HG02884 (cell line): ENCODE measurements around the gene NAP1L4.
"Not testable (repeated sequence)": the region's sequence is repeated elsewhere in the genome, so short reads cannot be mapped to it uniquely, and the experiment has no call there.

Source experiments
- ATAC-seq: cut with Tn5 transposase; IDR thresholded peaks from one replicate; pipeline ENCODE4 v1.9.1; 2021; ENCODE audit warnings: mild to moderate bottlenecking, moderate library complexity; ENCODE audit not compliant: unreplicated experiment

NAP1L4 gene

DNA sequence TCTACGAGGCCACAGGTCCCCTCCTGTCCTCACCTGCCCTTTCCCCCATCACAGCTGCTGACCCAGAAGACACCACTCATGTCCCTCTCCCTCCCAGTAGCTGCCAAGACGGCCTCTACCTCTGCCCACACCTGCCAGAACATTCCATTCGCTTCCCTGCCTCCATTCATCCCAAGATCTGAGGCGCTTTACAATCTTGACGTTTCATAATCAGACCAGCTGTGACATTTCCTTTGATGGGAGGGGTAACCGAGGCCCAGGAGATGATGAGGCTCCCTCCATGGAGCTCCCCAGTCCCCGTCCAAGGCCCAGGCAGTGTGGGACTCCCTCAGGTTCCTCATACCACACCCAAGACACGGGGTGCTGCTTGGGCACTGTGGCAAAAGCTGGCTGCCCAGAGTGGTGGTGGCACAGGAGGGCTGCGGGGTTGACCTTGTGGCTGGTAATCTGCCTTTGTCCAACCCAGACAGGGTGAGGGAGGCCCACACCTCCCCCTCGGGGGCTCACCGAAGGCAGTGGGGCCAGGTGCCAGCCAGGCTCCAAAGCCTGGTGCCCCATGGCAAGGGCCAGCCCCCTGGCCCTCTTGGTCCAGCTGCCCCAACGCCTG lies 80.2 kb downstream of the NAP1L4 start:
- no peak for ATAC-seq

DNA sequence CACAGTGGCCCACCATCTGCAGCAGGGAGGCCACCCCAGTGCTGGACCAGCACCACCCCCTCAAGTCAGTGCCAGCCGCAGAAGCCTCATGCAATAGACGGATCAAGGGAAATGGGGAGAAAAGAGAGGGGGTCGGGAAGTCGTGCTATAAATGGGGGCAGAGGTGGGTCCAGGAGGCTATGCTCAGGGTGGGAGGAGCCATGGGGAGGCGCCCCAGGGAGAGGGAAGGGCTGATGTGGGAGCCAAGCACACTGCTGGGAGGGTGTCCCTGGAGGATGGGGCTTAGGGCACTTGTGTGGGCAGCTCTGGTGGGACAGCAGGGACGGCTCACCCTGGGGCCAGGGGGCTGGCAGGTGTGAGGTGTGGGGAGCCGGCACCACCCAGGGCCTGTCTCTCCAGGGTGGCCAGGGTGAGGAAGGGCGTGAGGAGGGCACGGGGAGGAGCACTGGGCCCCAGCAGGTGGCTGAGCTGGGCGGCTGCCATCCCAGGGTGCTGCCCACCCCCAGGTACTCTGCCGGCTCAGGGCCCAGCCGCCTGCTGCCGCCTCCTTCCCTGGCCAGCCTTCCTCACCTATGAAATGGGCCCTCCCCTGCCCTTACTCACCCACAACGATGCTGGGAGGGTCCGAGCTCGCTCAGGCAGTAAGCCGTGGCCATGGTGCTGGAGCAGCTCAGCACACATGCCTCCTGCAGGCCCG lies 80.9 kb downstream of the NAP1L4 start:
- no peak for ATAC-seq

DNA sequence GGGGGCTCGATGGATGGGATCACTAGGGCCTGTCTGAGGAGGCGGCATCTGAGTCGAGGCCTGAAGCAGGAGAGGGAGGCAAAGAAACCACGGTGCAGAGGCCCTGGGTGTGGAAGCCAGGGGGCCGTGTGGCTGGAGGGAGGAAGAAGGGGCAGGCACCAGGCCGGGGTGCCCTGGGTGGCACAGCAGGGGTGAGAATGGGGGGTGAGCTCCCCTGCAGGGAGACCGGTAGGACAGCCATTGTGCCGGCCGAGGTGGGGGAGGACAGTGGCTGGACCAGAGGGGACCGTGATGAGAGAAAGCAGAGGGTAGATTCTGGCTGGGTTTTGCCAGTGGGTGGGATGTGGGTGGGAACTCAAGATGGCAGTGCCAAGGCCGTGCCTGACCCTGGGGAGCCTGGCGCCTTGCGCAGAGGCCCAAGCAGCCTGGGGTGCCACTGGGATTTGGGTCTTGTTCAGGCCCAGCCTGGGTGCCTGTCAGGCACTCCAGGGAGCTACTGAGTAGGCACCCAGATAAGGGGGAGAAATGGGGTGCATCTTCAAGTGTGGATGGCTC lies 81.7 kb downstream of the NAP1L4 start:
- no peak for ATAC-seq

DNA sequence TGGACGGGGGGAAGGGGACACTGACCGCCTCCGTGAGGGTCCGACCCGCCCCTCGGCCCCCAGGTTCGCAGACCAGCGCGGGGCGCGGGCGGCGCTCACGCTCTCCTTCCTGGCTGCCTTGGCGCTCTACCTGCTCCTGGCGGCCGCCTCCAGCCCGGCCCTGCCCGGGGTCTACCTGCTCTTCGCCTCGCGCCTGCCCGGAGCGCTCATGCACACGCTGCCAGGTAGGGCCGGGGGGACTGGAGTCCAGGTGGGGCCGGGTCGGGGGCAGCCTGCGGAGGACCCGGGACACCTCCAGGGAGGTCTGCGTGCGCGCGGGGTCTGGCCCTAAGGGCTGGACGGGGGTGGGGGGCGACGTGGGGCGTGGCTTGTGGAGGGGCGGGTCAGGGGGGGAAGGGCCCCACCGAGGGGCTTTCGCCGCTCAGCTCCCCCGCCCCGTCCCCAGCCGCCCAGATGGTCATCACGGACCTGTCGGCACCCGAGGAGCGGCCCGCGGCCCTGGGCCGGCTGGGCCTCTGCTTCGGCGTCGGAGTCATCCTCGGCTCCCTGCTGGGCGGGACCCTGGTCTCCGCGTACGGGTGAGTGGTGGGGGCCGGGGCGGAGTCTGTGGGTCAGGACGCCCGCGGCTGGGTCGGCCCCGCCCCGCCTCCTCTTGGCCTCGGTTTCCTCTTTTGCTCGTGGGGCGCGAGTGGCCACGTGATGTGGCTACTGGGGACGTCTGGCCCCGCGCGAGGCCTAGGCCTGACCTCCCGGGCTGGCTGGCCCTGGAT lies 82.8 kb downstream of the NAP1L4 start:
- no peak for ATAC-seq

- ATAC-seq = no peak
Measured at GRCh38 chr11:2908130-2908529, 84.0 kb downstream of the NAP1L4 start.

DNA sequence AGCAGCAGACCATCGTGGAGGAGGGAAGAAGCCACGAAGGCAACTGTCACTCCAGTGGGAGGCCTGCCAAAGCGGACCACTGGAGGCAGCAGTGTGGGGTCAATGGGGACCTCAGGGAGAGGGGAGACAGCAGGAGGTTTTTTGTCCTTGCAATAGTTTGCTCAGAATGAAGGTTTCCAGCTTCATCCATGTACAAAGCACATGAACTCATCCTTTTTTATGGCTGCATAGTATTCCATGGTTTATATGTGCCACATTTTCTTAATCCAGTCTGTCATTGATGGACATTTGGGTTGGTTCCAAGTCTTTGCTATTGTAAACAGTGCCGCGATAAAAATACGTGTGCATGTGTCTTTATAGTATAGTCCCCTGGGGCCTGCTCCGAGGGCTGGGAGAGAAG lies 86.8 kb downstream of the NAP1L4 start:
- not testable (repeated sequence) for ATAC-seq

- ATAC-seq = no peak
Measured at GRCh38 chr11:2904153-2905052, 87.7 kb downstream of the NAP1L4 start.

DNA sequence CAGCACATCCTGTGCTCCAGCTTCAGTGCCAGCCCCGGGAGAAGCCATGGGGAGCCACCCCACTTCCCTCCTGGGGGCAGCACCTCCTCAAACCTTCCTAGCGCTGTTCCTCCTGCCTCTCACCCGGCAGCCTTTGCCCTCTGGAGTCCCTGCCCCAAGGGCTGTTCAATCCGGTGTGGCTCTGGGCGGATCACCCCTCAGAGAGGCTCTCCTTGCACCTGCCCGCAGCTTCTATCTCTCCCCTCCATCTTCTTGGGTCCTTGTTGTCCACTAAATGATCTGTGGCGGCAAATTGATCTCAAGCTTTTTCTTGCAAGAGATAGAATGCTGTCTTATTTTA lies 88.5 kb downstream of the NAP1L4 start:
- ATAC-seq = no peak

DNA sequence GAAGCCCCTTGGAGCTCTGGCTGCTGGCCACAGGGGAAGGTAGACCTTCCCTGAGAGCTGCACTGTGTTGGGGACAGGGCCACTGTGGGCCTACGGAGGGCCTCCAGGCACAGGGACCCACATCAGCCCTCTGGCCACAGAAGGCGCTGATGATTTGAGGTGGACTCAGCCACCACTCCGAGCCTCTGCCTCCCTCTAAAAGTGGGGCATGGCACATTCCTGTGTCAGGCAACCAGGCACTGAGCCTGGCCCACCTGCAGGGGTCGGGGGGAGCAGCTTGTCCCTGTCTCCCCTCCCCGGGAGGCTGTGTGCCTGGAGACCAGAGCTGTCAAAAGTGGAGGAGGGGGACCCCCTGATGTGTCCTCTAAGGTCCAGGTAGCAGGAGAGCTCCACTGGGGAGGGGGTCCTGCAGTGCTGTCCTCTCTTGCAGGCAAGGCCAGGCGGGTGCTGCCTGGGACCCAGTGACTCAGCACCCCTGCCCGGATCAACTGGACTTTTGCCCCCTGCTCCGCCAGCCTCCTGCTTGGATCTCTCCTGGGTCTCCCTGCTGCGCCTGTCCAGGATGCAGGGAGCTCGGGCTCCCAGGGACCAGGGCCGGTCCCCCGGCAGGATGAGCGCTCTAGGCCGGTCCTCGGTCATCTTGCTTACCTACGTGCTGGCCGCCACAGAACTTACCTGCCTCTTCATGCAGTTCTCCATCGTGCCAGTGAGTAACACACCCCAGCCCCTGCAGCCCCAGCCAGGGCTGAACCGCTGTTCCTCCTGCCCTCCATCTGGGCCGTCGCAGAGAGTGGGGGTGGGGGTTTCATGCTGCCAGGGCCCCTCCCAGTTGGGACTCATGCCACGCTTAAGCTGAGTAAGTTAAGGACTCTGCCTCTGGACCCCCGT lies 89.1 kb downstream of the NAP1L4 start:
- ATAC-seq = peak; percentile 10

DNA sequence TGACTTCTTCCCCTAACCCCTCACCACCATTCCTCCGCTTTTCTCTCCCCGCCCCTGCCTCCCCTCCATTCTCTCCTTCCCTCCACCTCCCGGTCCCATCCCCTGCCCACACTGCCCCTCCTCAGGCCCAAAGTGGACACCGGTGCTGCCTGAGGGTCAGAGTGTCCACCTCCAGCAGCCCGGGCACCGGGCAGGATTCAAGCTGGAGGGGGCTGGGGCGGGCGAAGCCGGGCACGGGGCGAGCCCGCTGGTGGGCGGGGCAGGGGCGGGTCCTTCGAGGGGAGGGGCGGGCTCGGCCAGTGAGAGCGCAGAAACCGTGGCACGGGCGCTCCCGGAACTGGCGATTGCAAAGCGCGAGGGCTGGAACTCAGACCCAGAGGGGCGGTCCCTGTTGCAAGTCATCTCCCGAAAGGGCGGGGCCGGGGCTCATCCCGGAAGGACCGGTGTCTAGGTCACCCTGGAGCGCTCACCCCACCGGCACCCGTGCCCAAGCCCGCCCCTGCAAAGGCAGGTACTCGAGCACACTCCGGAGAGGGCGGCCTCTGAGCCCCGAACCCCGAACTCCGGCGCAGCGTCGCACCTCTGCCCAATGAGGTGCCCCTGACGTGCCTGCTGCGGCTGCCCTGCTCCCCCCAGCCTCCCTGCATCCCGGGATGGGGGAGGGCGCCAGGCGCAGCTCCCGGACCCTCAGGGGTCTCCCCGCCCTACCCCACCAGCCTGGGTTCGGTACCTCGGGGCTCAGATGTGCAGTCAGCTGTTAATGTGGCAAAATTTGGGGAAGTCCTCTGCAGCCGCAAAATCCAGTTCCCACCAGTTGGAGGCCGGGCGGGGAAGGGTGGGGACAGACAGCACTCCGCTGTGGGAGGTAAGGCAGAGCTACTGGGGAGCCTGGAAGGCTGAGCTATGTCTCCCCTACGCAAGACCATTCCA lies 90.0 kb downstream of the NAP1L4 start:
- peak; percentile 97 for ATAC-seq

- ATAC-seq = no peak
Measured at GRCh38 chr11:2901196-2901796, 90.8 kb downstream of the NAP1L4 start.

DNA sequence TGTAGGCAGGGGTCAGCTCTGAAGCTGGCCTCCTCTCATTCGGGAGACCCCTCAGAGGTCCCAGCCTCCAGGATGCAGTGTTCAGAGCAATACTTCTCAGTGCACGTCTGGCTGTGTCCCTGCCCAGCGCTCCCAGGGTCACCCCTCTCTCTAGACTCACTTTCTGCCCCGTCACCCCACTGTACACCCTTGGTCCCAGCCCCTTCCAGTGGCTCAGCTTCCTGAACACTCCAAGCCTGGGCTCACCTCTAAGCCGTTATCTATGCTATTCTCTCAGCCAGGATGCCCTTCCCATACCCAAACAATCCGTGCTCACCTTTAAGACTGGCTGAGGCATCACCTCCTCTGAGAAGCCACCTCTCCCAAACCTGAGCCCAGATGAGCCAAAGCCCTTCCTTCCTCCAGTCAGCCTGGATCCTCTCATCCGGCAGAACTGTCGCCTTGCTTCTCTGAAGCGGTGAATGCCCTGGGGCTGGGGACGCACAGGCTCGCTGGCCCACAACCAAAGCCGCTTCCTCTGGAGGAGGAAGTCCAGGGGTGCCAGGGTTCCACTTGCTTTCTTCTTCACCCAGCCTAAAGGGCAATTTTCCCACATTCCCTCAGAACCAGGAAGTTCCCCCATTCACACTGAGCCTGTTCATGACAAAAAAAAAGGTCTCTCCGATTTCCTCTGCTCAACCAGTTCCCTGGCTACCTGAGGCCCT lies 92.9 kb downstream of the NAP1L4 start:
- no peak for ATAC-seq

GRCh38 chr11:2898366-2899079 lies 93.6 kb downstream of the NAP1L4 start:
- no peak for ATAC-seq

DNA sequence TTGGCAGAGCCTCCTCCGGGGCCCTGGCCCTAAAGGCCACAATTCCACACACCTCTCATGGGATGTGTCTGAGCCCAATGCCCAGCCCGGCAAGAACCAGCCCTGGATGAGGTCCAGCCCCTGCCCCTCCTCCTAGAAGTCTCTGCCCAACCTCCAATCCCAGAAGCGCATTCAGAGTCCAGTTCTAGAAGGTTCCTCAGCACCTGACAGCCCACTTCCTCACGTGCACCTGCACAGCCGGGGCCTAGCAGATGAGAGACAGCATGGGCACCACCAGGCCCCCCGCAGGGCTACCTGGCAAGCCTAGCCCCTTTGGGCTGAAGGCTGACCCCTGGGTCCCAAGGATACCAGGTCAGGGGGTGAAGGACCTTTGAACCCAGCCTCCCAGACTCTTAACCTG lies 95.1 kb downstream of the NAP1L4 start:
- no peak for ATAC-seq

- ATAC-seq = no peak
Measured at GRCh38 chr11:2896047-2896446, 96.1 kb downstream of the NAP1L4 start.
